GM18519 (cell line): ENCODE results near the gene UBE3B.

Experiments
- ATAC-seq: cut with Tn5 transposase; IDR thresholded peaks from one replicate; pipeline ENCODE4 v1.9.1; 2021; ENCODE audit warnings: mild to moderate bottlenecking, moderate library complexity; ENCODE audit not compliant: unreplicated experiment, low FRiP score

The UBE3B gene

GRCh38 chr12:109525279-109525585 is 47.8 kb downstream of the UBE3B start:
- ATAC-seq = no peak

DNA sequence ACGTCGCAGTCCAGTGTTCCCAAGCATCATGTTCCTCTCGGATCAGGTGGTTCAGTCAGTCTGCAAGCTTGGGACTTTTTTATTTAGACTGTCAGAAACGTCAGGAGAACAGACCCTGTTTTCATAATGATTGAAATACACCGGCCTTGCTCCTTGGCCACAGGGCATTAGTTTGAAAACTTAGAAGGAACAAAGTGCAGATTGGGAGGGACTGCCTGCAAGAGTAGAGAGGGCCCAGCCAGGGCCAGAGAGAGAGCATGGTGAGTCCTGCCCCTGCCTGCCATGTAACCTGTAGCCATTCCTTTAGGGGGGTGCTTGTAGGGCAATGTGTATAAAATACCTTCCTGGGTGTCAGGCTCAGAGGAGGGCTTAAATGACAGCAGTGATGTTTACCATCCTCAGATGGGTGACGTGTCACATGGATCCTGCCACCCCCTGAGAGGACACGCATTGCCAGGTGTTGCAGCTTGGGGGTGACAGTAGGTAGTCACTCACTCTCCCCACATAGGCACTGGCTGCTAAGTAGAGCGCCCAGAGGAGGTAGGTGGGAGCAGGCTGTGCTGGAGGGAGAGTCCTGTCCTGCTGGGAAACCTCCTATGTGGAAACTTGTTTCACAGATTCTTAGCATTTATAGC is 50.2 kb downstream of the UBE3B start:
- no peak for ATAC-seq

- ATAC-seq = no peak
Measured at GRCh38 chr12:109529691-109530640, 52.5 kb downstream of the UBE3B start.

GRCh38 chr12:109531411-109531810 is 54.0 kb downstream of the UBE3B start:
- no peak for ATAC-seq

- ATAC-seq = no peak
Measured at GRCh38 chr12:109532721-109533486, 55.5 kb downstream of the UBE3B start.

- ATAC-seq = no peak
Measured at GRCh38 chr12:109533487-109533740, 56.0 kb downstream of the UBE3B start.

DNA sequence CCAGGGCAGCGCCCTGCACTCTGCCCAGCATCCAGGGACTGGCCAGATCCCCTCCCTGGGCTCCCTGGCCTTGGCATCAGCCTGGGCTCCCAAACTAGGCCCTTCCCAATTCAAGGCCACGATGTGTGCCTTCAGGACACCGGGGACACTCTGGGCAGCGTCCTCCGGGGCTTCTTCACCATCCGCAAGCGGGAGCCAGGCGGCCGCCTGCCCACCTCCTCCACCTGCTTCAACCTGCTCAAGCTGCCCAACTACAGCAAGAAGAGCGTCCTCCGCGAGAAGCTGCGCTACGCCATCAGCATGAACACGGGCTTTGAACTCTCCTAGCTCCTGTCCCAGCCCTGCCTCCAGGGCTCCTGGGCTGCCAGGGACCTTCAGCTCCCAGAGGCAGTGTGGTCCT is 57.0 kb downstream of the UBE3B start:
- ATAC-seq = no peak

DNA sequence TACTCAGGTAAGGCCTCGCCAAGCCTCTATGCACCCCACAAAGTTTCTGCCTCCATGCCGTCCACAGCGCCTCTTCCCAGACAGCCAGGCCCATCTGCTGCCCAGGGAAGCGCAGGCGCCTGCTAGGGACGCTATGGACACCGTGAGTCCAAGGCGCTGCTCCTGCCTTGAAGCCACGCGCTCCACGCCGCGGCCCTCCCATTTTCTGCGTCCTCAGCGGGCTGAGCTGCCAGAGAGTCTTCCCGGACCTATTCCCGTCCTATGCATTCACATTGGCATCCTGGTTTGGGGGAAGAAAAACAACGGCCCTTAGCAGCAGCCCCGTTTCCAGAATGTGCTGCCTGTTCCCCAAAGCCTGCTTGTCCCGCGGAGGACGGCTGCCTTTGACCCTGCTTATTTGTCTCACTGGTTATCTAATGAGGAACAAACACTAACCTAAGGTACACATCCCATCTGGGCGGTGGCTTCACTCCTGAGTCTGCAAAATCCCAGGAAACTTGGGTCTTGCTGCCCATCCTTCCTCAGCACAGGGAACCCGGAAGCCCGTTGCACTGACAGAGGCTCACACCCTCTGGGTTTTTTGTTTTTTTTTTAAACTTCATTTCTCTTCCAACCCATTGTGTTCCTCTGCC is 57.9 kb downstream of the UBE3B start:
- ATAC-seq = no peak

DNA sequence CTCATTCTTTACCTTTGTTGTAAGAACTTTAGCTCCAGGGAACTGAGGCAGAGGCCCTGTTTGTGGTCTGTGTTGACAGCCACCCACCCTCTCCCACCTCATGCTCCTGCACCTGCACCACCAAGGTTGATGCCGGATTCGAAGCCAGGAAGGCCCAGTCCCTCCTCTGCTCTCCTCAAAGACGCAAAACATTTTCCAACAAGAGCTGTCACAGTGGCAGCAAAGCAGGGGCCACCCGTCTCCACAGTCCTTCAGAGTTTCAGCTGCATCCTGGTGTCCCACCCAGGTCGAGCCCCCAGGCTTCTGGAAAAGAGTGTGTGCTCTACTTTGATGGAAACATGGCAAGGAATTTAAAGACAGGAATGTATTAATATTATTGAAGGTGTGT is 58.4 kb downstream of the UBE3B start:
- ATAC-seq = no peak

DNA sequence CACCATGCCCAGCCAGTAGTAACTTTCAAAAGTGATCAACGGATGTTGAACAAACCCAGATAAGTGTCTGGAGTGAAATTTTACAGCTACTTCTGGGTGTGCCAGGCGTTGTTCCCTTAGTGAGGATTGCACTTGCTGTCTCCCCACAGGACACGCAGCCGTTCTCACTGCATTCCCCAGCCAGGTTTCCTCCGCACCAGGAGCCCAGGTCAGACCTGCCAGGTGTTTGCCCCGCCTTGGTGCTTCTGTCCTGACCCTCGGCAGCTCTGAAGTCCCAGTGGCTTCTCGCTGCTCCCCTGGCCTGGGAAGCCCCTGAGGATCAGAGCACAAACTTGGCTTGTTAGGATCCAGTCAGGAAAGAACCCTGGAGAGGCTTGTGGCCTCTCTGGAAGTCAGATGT is 59.7 kb downstream of the UBE3B start:
- no peak for ATAC-seq

DNA sequence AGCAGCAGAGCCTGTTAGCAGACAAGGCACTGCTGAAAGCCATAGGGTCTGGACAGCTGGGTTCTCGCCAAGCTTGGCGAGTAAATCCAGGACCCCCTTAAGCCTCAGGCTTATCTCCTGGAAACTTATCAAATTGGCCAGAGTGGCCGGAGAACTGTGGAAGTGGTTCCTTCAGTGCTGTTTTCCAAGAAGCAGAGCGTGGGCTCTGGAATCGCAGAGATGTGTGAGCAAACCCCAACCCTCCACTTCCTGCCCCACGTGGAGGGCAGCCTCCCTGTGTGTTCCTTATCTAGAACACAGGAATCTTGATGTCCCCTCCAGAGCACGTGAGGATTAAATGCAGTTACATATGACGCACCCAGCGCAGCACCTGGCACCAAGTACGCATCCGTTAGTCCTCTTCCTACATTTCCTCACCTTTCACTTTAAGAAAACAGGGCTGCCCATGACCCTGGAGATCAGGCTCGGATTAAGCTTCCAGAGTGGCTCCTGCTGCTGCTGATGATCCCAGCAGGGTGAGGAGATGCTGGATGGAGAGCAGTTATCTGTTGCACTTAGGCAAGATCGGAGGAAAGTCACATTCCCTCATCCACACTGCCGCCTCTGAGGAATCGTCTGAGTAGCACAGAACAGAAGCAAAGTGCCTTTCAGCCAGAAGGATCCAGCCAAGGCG is 60.9 kb downstream of the UBE3B start:
- no peak for ATAC-seq

GRCh38 chr12:109539508-109539907 is 62.1 kb downstream of the UBE3B start:
- no peak for ATAC-seq

DNA sequence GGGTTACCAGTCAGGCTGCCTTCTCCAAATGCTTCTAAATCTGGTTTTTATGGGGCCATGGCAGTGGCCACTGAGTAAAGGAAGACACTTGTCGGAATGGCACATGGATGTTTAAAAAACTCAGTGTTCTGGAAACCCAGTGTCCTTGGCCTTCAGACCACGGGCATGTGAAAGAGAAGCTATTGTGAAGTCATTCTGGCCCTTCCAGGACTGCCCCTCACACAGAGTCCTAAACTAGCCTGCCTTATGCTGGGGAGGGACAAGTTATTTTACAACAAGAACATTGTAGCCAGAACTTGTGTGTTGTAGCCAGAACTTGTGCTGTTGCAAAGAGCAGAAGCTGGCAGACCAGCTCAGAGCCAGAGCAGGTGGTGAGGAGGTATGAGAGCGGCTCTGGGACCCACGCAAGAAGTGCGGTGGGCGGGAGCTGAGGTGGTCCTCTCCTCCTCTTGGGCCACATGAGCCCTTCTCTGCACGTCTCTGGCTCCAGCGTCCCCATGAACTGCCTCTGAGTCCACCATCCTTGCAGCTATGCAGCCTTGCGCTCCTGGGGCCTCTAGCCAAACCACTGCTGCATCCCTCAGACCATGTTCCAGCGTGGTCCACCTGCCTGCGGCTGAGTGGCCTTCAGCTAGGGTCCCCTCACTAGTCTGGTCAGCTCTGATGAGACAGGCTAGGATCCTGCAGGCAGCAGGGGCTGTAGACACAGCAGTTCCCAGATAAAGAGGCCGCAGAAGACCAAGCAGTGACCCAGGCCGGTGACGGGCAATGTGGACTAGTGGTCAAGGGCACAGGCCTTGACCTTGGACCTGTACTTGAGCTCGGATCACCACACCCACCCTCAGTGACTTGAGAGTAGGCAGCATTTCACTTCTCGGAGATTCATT is 63.3 kb downstream of the UBE3B start:
- no peak for ATAC-seq

GRCh38 chr12:109541413-109541726 is 63.9 kb downstream of the UBE3B start:
- ATAC-seq = no peak

DNA sequence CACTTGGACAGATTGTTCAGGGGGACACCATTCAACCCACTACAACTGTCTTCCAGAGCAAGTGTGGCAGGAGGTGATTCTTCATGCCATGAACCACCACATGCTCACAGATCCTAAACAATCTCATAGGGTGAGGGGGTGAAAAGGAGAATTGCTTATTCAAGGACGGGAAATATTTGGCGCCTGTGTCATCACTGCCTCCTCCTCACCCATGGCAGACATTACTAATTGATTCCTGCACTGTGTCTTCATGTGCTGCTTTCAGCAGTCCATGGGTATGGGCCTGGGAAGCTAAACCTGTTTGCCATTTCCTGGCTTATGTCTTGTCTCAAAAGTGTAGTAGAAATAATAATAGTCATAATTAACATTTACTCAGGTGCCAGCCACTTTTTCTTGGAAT is 64.6 kb downstream of the UBE3B start:
- no peak for ATAC-seq

DNA sequence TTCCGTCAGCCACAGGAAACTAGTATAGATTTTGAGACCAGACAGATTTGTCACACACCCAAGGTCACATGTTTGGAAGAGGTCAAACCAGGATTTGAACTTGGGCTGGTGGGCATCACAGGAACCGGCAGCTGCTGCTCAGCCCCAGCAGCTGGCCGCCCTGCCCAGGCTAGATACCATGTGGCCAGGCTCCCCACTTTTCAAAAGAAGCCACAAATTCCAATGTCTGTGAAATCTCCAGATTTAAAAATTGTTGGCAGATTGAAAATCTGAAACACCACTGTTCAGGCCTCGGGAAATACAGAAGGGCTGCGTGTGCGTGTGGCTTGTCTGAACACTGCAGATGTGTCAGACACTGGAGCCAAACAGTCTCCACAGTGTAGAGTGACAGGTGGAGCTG is 65.4 kb downstream of the UBE3B start:
- no peak for ATAC-seq

GRCh38 chr12:109544955-109545531 is 67.6 kb downstream of the UBE3B start:
- ATAC-seq = no peak

- no peak for ATAC-seq
Measured at GRCh38 chr12:109545826-109546225, 68.4 kb downstream of the UBE3B start.

DNA sequence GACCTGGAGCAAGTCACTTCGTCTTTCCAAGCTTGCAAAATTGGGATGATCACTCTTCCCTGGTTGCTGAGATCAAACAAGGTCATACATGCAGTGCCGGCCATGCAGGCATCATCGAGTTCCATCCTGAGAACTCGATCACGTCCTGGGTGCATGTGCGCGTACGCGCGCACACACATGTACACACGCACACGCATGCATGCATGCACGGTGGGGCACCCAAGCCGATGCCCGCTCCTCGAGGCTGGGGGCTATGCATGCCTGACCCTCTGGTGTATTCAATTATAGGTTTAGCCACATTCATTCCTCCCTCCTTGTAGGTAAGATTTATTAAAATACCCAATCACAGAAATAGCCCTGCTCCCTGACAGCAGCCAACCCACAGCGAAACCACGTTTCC is 69.9 kb downstream of the UBE3B start:
- no peak for ATAC-seq

GRCh38 chr12:109548258-109548657 is 70.8 kb downstream of the UBE3B start:
- no peak for ATAC-seq
